ENCODE data around the gene MAD1L1. TPM values are rescaled to one million over a fixed set of nuclear protein-coding genes. Genes with fewer than 3 reads are reported as not detected.

MAD1L1 gene
- total and polyA plus RNA-seq, 7 donors = 11.7 to 17.5 (median 15.6) TPM

DNA sequence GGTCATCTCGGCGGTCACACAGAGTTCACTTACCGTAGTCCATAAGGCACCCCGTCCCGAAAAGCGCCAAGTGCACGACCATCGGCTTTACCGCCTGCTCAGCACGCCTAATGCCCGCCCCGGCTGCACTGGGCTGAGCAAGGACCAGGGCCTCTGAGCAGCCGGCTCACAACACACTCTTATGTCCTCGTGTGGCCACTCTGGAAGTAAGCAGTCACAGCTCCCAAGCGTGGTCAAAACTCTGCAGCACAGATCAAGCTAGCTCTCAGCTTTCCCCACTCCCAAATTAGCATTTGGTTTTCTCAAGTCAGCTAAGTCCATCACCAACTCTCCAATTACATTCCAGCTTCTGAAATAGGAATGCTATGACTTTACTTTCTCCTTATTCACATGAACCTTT is 57.7 kb downstream of the MAD1L1 start:
- TF ChIP-seq, protein P1, sequence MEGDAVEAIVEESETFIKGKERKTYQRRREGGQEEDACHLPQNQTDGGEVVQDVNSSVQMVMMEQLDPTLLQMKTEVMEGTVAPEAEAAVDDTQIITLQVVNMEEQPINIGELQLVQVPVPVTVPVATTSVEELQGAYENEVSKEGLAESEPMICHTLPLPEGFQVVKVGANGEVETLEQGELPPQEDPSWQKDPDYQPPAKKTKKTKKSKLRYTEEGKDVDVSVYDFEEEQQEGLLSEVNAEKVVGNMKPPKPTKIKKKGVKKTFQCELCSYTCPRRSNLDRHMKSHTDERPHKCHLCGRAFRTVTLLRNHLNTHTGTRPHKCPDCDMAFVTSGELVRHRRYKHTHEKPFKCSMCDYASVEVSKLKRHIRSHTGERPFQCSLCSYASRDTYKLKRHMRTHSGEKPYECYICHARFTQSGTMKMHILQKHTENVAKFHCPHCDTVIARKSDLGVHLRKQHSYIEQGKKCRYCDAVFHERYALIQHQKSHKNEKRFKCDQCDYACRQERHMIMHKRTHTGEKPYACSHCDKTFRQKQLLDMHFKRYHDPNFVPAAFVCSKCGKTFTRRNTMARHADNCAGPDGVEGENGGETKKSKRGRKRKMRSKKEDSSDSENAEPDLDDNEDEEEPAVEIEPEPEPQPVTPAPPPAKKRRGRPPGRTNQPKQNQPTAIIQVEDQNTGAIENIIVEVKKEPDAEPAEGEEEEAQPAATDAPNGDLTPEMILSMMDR (IDR thresholded peaks at IDR 0.05) = peak; percentile 30
- Histone ChIP-seq H3K4me3 (no peak overlapping the region), H3K4me1 (peaks cover 47% of the 10 kb centered on the region), H3K9me3 (no peaks in the 10 kb centered on the region), H3K27ac (peak overlapping the region; percentile 76), H3K27me3 (ENCODE audit: insufficient read depth in 3 of 3, low read length in 2 of 3) (peaks cover 0 to 1% (median 0%) of the 10 kb centered on the region in 3 donors), H3K36me3 (ENCODE audit: insufficient read depth in 1 of 2, low read depth in 1 of 2) (no peaks in the 10 kb centered on the region)
- intact Hi-C loops (cut with DNase I) = no loop called here
- ATAC-seq (peak; percentile 92 to 95 (median 94)), DNase-seq (peak in 1 of 2 donors; percentile 75)
- WGBS, 3 donors = 32 to 56% (median 35%) methylated on average over 15 of the region's 15 CpGs

GRCh38 chr7:2173189-2173827 is 59.4 kb downstream of the MAD1L1 start:
- intact Hi-C loops (cut with DNase I) = no loop called here
- 83 to 91% (median 85%) methylated on average over 15 of the region's 15 CpGs for WGBS, 3 donors
- DNase-seq = no peak

GRCh38 chr7:2172311-2173188 is 60.2 kb downstream of the MAD1L1 start:
- 63 to 72% (median 64%) methylated on average over 38 to 39 of the region's 39 CpGs for WGBS, 3 donors
- no peaks in the 10 kb centered on the region for H3K36me3 ChIP-seq (ENCODE audit: insufficient read depth in 1 of 2, low read depth in 1 of 2)
- H3K27me3 ChIP-seq (ENCODE audit: insufficient read depth in 3 of 3, low read length in 2 of 3) = peaks cover 0 to 1% (median 0%) of the 10 kb centered on the region in 3 donors
- ATAC-seq = no peak
- TF ChIP-seq, protein P1 (IDR thresholded peaks at IDR 0.05) = no peak
- H3K4me3 ChIP-seq = no peak overlapping the region
- no peaks in the 10 kb centered on the region for H3K9me3 ChIP-seq
- H3K4me1 ChIP-seq = peaks cover 47% of the 10 kb centered on the region
- H3K27ac ChIP-seq = no peak overlapping the region
- intact Hi-C loops (cut with DNase I) = no loop called here
- DNase-seq = no peak

More at GRCh38 chr7:2173189-2173827, 59.4 kb downstream of the MAD1L1 start:
- H3K36me3 ChIP-seq (ENCODE audit: insufficient read depth in 1 of 2, low read depth in 1 of 2) = no peaks in the 10 kb centered on the region
- TF ChIP-seq, protein P1 (IDR thresholded peaks at IDR 0.05) = no peak
- H3K4me1 ChIP-seq = peaks cover 47% of the 10 kb centered on the region
- peaks cover 0 to 1% (median 0%) of the 10 kb centered on the region in 3 donors for H3K27me3 ChIP-seq (ENCODE audit: insufficient read depth in 3 of 3, low read length in 2 of 3)
- ATAC-seq = no peak
- no peak overlapping the region for H3K27ac ChIP-seq
- H3K4me3 ChIP-seq = no peak overlapping the region
- H3K9me3 ChIP-seq = no peaks in the 10 kb centered on the region

DNA sequence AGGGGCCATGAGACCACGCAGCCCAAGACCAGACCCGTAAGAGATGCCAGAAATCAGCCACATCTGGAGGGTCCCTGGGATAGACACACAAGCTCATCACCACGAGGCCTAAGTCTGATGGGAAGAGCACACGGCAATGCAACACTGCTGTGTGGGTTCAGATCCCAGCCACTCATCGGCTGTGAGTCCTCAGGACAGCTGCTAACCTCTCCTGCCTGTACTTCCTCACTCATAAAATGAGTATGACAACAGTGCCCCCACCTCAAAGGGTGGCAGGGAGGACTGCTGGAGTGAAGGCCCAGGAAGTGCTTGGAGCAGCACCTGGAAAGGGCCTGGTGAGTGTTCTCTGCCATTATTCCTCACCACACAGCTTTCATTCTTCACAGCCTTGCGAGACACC is 60.9 kb downstream of the MAD1L1 start:
- DNase-seq = no peak
- peaks cover 47% of the 10 kb centered on the region for H3K4me1 ChIP-seq
- no peak overlapping the region for H3K27ac ChIP-seq
- WGBS, 3 donors = 76 to 88% (median 79%) methylated on average over 6 of the region's 6 CpGs
- H3K27me3 ChIP-seq (ENCODE audit: insufficient read depth in 3 of 3, low read length in 2 of 3) = peaks cover 0 to 1% (median 0%) of the 10 kb centered on the region in 3 donors
- TF ChIP-seq, protein P1 (IDR thresholded peaks at IDR 0.05) = no peak
- peak in 2 of 4 donors; percentile 26 for ATAC-seq
- no peaks in the 10 kb centered on the region for H3K9me3 ChIP-seq
- no peak overlapping the region for H3K4me3 ChIP-seq
- H3K36me3 ChIP-seq (ENCODE audit: insufficient read depth in 1 of 2, low read depth in 1 of 2) = no peaks in the 10 kb centered on the region
- intact Hi-C loops (cut with DNase I) = no loop called here
